AG08395 (cell line): ENCODE results near the gene DENND10.
"Not testable (repeated sequence)": the region's sequence is repeated elsewhere in the genome, so short reads cannot be mapped to it uniquely, and the experiment has no call there.

Source experiments
- DNase-seq: peaks from one replicate; pipeline ENCODE4 v3.0.0; 2012; ENCODE audit warnings: mixed read lengths, low spot score

DENND10 gene

GRCh38 chr10:119098576-119098975 is 5.3 kb upstream of the DENND10 start:
- DNase-seq, result no peak

GRCh38 chr10:119100434-119101238 is 3.3 kb upstream of the DENND10 start:
- DNase-seq, result no peak

GRCh38 chr10:119101366-119102098 is 2.4 kb upstream of the DENND10 start:
- no peak for DNase-seq

GRCh38 chr10:119103241-119103902 is 541 bp upstream of the DENND10 start:
- DNase-seq, result no peak

GRCh38 chr10:119104654-119105015 is 722 bp downstream of the DENND10 start:
- DNase-seq, result no peak

- DNase-seq, result no peak
Observed at GRCh38 chr10:119105155-119105554, 1.2 kb downstream of the DENND10 start.

- not testable (repeated sequence) for DNase-seq
Observed at GRCh38 chr10:119105899-119106298, 2.0 kb downstream of the DENND10 start.

- DNase-seq, result not testable (repeated sequence)
Observed at GRCh38 chr10:119107106-119107505, 3.2 kb downstream of the DENND10 start.

GRCh38 chr10:119107771-119108170 is 3.9 kb downstream of the DENND10 start:
- not testable (repeated sequence) for DNase-seq

- DNase-seq, result peak; percentile 49
Observed at GRCh38 chr10:119112056-119112455, 8.1 kb downstream of the DENND10 start.

GRCh38 chr10:119113751-119114732 is 10.1 kb downstream of the DENND10 start:
- DNase-seq, result peak; percentile 85

- DNase-seq, result no peak
Observed at GRCh38 chr10:119115926-119116325, 12.0 kb downstream of the DENND10 start.

GRCh38 chr10:119116326-119116951 is 12.5 kb downstream of the DENND10 start:
- no peak for DNase-seq

- DNase-seq, result no peak
Observed at GRCh38 chr10:119118231-119118630, 14.3 kb downstream of the DENND10 start.

GRCh38 chr10:119119400-119119799 is 15.5 kb downstream of the DENND10 start:
- no peak for DNase-seq

- no peak for DNase-seq
Observed at GRCh38 chr10:119120413-119120867, 16.5 kb downstream of the DENND10 start.

- DNase-seq, result no peak
Observed at GRCh38 chr10:119120875-119121274, 17.0 kb downstream of the DENND10 start.

- no peak for DNase-seq
Observed at GRCh38 chr10:119125942-119126341, 22.0 kb downstream of the DENND10 start.

GRCh38 chr10:119129721-119130120 is 25.8 kb downstream of the DENND10 start:
- DNase-seq, result no peak

- DNase-seq, result no peak
Observed at GRCh38 chr10:119131512-119132240, 27.8 kb downstream of the DENND10 start.
